Prostate gland (tissue), 2 donors: ENCODE results near the gene AADACL4.

Experiments used
- POLR2A ChIP-seq: fragments of 450-650 bp; IDR thresholded peaks from one replicate; pipeline ENCODE4 v1.6.1; 2016; ENCODE audit warnings: antibody characterized with exemption, mild to moderate bottlenecking
- TF ChIP-seq, protein P1 (sequence below), 4 experiments: fragments of 200-600 bp in 2 of 4; fragments of 450-650 bp in 2 of 4; sonication (generic) in 2 of 4; IDR thresholded peaks; 1 replicate in 3 of 4; 2 replicates in 1 of 4; pipeline ENCODE4 v1.5.1; 2016 to 2019; ENCODE audit warnings: antibody characterized with exemption in 4 of 4, mild to moderate bottlenecking in 2 of 4, moderate library complexity in 2 of 4

DNA sequence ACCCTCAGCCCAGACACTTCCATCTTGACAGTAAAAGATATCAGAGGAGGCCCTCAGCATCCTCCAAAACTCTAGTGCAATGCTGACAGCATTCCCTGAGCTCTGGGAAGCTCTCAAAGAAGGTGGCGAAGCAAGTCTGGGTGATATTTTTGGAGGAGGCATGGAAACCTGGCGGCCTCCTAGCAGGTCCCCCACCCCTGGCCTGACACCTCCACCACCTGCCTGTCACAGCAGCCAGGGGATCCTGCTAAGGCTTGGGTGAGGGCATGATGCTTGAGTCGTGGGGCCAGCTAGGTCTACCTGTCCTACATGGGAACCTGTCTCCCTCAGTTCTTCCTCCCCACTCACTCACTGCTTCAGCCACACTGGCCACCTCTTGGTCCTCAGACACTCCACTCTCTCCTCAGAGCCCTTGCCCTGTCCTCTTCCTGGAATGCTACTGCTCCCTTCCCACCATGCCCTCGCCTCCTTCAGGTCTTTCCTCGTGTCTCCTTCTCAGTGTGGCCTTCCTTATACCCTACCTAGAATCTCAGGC lies 34.3 kb upstream of the AADACL4 start:
- no peak for TF ChIP-seq POLR2A
- TF ChIP-seq, protein P1, sequence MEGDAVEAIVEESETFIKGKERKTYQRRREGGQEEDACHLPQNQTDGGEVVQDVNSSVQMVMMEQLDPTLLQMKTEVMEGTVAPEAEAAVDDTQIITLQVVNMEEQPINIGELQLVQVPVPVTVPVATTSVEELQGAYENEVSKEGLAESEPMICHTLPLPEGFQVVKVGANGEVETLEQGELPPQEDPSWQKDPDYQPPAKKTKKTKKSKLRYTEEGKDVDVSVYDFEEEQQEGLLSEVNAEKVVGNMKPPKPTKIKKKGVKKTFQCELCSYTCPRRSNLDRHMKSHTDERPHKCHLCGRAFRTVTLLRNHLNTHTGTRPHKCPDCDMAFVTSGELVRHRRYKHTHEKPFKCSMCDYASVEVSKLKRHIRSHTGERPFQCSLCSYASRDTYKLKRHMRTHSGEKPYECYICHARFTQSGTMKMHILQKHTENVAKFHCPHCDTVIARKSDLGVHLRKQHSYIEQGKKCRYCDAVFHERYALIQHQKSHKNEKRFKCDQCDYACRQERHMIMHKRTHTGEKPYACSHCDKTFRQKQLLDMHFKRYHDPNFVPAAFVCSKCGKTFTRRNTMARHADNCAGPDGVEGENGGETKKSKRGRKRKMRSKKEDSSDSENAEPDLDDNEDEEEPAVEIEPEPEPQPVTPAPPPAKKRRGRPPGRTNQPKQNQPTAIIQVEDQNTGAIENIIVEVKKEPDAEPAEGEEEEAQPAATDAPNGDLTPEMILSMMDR (IDR thresholded peaks at IDR 0.05) = no peak
